ENCODE results near the gene PRKCA. TPM values are rescaled to one million over a fixed set of nuclear protein-coding genes. Genes with fewer than 3 reads are reported as not detected.

PRKCA gene
- total and polyA plus RNA-seq, 2 experiments from 2014 or later = 6.4 to 35.4 TPM

GRCh38 chr17:66372182-66372581 is 69.8 kb downstream of the PRKCA start (continued):
- TF ChIP-seq ETS1 (IDR thresholded peaks at IDR 0.05) (no peak), JUNB (IDR thresholded peaks at IDR 0.05; ENCODE audit: unreplicated experiment) (no peak), ZNF114 (CRISPR knock-in tag; IDR thresholded peaks at IDR 0.05) (no peak), STAT1 (IDR thresholded peaks at IDR 0.05; ENCODE audit: unreplicated experiment) (no peak)

GRCh38 chr17:66373079-66373478 is 70.7 kb downstream of the PRKCA start:
- Histone ChIP-seq H3K36me3 (ENCODE audit: insufficient read depth) (no peaks in the 10 kb centered on the region), H4K20me1 (replicated peaks; ENCODE audit: insufficient read depth) (no peaks in the 10 kb centered on the region), H3K27ac (ENCODE audit: low read depth) (no peak overlapping the region), H3F3A (replicated peaks; ENCODE audit: low read depth) (no peaks in the 10 kb centered on the region), H3K9me2 (ENCODE audit: insufficient read depth) (no peaks in the 10 kb centered on the region), H3K79me2 (replicated peaks; ENCODE audit: insufficient read depth) (no peaks in the 10 kb centered on the region), H3K4me3 (no peak overlapping the region), H3K27me3 (ENCODE audit: insufficient read depth) (no peaks in the 10 kb centered on the region), H2AFZ (no peak overlapping the region), H3K4me2 (no peak overlapping the region), H3K4me1 (ENCODE audit: insufficient read depth) (peaks cover 9% of the 10 kb centered on the region)
- Mint-ChIP-seq H3K4me1 (peaks cover 26% of the 10 kb centered on the region), H3K27ac (no peak overlapping the region), H3K27me3 (ENCODE audit: insufficient read depth, low read depth, poor library complexity) (no peaks in the 10 kb centered on the region), H3K9me3 (no peaks in the 10 kb centered on the region), H3K36me3 (ENCODE audit: low read depth) (no peaks in the 10 kb centered on the region), H3K4me3 (no peak overlapping the region)
- ATAC-seq = no peak
- DNase-seq (ENCODE audit: low spot score) = no peak
- TF ChIP-seq ETS1 (IDR thresholded peaks at IDR 0.05) (no peak), STAT1 (IDR thresholded peaks at IDR 0.05; ENCODE audit: unreplicated experiment) (no peak), REST (IDR thresholded peaks at IDR 0.05; ENCODE audit: unreplicated experiment) (no peak)

- Mint-ChIP-seq H3K27ac (no peak overlapping the region), H3K4me1 (peaks cover 24% of the 10 kb centered on the region)
- no peak for TF ChIP-seq CTCF (conservative IDR thresholded peaks at IDR 0.05; ENCODE audit: low read depth in 2 of 2)
- TF ChIP-seq POLR2AphosphoS5 (IDR thresholded peaks at IDR 0.05; ENCODE audit: low read depth) = no peak
- no peak for TF ChIP-seq EZH2 (IDR thresholded peaks at IDR 0.05; ENCODE audit: low read depth, unreplicated experiment)
- TF ChIP-seq NANOG (IDR thresholded peaks at IDR 0.05; ENCODE audit: borderline replicate concordance) = no peak
- TF ChIP-seq ETS1 (IDR thresholded peaks at IDR 0.05) = no peak
- no peak for TF ChIP-seq ZNF114 (CRISPR knock-in tag; IDR thresholded peaks at IDR 0.05)
- no peak for TF ChIP-seq CREB1 (CRISPR knock-in tag; IDR thresholded peaks at IDR 0.05; ENCODE audit: low read depth)
Observed at GRCh38 chr17:66373944-66374817, 71.8 kb downstream of the PRKCA start.

More at GRCh38 chr17:66373944-66374817, 71.8 kb downstream of the PRKCA start:
- Mint-ChIP-seq H3K27me3 (ENCODE audit: insufficient read depth, low read depth, poor library complexity) (no peaks in the 10 kb centered on the region), H3K9me3 (no peaks in the 10 kb centered on the region), H3K4me3 (no peak overlapping the region), H3K36me3 (ENCODE audit: low read depth) (no peaks in the 10 kb centered on the region)
- Histone ChIP-seq H3K4me2 (no peak overlapping the region), H3K27me3 (ENCODE audit: insufficient read depth) (no peaks in the 10 kb centered on the region), H3F3A (replicated peaks; ENCODE audit: low read depth) (no peaks in the 10 kb centered on the region), H3K36me3 (ENCODE audit: insufficient read depth) (no peaks in the 10 kb centered on the region), H3K4me1 (ENCODE audit: insufficient read depth) (peaks cover 9% of the 10 kb centered on the region), H3K27ac (ENCODE audit: low read depth) (no peak overlapping the region), H3K4me3 (no peak overlapping the region), H3K79me2 (replicated peaks; ENCODE audit: insufficient read depth) (no peaks in the 10 kb centered on the region), H2AFZ (0 out of 2 replicates have a peak overlapping the region, but pooled peaks have one; percentile 14), H3K9me2 (ENCODE audit: insufficient read depth) (no peaks in the 10 kb centered on the region), H4K20me1 (replicated peaks; ENCODE audit: insufficient read depth) (no peaks in the 10 kb centered on the region)
- peak; percentile 70 for ATAC-seq
- DNase-seq (ENCODE audit: low spot score) = peak; percentile 21
